ENCODE results near the gene RUNX3.

GRCh38 chr1:24930260-24931145 lies at the start of gene RUNX3:
- TF ChIP-seq CTCF (IDR thresholded peaks at IDR 0.05): no peak
- TF ChIP-seq POLR2A (IDR thresholded peaks at IDR 0.05): no peak

Data from uterus (tissue), 2 donors.